Kidney tubule cell (primary cell): ENCODE results near the gene MRTFB.

Source experiments
- DNase-seq: peaks from one replicate; pipeline ENCODE4 v3.0.0-alpha.2; 2018; ENCODE audit warnings: low spot score

Gene MRTFB

GRCh38 chr16:14232106-14232864 is 161.2 kb downstream of the MRTFB start:
- no peak for DNase-seq

- no peak for DNase-seq
Observed at GRCh38 chr16:14236401-14236800, 165.3 kb downstream of the MRTFB start.

GRCh38 chr16:14238756-14239155 is 167.6 kb downstream of the MRTFB start:
- no peak for DNase-seq

DNA sequence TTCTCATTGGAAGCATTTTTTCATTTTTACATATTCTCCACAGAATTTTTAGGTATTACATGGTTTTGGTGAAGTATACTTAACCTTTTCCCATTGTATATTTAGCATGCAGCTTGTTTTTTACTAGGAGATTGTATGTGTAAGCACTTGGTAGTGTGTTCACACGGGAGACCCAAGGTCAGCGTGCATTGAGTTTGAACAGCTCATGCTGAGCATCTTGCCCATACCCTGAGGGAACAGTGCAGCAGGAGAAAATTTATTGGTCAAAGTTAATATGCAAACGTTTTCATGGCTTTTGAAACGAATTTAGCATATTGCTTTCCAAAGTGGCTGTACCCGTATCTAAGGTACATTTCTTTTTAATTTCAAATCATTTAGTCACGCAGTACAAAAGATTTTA is 168.7 kb downstream of the MRTFB start:
- DNase-seq, result no peak

- DNase-seq, result peak; percentile 22
Observed at GRCh38 chr16:14240219-14240843, 169.2 kb downstream of the MRTFB start.

- no peak for DNase-seq
Observed at GRCh38 chr16:14240964-14241363, 169.8 kb downstream of the MRTFB start.

- no peak for DNase-seq
Observed at GRCh38 chr16:14241631-14242030, 170.5 kb downstream of the MRTFB start.

- DNase-seq, result no peak
Observed at GRCh38 chr16:14242769-14243168, 171.7 kb downstream of the MRTFB start.

GRCh38 chr16:14244196-14245010 is 173.3 kb downstream of the MRTFB start:
- no peak for DNase-seq

GRCh38 chr16:14248791-14249190 is 177.7 kb downstream of the MRTFB start:
- no peak for DNase-seq

DNA sequence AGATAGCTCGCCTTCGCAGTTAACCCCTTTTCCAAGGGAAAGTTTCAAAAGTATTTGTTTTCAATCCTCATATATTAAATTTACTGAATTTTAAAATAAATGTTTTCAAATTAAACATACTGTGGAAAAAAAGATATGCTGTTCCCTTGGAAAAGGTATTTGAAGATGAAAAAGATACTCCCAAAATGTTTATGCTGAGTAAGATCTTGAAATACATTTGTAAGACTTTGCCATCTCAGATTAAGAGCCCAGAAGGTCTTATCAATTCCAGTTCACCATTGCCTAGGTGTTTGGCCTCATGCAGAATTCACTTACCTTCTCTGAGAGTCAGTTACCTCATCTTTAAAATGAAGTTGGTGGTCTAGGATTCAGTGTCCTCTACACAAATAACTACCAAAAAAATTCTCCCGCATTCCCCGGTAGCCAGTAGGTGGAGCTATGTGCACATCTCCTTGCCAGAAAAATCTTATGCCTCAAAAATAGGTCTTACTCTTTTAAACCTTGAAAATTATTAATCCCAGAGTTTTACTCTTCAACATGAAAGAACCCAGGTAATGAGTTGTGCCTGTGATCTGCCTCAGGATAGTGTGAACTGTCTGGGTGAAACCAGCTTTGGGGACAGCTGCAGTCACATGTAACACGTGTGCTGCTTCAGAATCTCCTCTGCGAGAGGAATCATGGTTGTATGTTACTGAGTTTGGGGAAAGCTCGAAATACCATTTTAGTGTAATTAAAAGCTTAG is 178.3 kb downstream of the MRTFB start:
- DNase-seq, result peak; percentile 52

GRCh38 chr16:14251419-14251818 is 180.3 kb downstream of the MRTFB start:
- no peak for DNase-seq

GRCh38 chr16:14252860-14253259 is 181.7 kb downstream of the MRTFB start:
- no peak for DNase-seq

DNA sequence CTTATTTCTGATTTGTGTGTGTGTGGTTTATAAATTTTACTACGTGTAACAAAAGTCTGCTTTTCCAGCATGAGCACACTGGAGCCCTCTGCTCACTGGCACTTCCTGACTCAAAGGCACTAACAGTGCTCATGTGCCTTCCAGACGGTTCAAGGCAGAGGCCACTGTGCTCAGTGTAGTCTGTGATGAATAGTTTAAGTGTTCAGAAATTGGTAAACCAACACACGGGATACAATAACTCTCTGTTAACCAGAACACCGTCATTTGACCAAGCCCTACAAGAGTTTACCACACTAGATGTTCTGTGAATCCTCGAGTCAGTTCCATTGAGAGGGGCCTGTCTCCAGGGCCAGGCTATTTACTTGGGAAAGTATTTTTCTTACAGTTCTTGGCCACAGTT is 191.9 kb downstream of the MRTFB start:
- no peak for DNase-seq

DNA sequence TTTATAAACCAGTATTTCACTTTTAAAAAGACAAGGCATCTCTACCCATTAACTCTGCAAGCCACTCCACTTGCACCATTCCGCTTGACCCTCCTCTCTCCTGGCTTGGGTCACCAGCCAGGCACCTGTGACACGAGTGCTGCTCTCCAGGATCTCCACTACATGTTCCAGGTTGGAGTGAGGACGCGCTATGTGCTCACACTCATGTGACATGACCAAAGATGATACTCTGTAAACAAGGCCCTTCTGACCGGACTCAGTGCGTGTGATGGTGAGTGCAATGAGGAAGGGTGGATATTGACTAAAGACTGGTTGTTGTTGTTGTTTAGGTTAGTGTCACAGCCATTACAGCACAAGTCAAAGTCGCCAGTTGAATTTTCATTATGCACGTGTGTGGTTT is 192.7 kb downstream of the MRTFB start:
- no peak for DNase-seq

GRCh38 chr16:14264327-14264943 is 193.3 kb downstream of the MRTFB start:
- no peak for DNase-seq

DNA sequence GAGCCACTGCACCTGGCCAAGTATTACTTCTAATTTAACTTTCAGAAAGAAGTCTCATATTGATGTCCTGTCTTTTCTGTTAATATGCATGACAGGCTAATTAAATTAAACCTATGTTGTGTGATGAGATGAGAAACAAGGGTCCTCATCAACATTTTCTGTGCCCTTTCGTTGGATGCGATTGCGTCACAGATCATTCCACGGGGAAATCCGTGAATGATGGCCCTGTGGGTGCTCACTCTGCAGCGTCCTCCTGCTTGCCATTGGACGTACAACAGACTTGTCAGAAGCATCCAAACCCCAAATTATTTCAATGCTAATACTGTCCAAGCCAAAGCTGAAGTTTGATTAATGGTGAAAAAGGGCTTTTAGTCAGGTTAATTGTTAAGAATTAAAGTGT is 197.0 kb downstream of the MRTFB start:
- no peak for DNase-seq

GRCh38 chr16:14275934-14276333 is 204.8 kb downstream of the MRTFB start:
- no peak for DNase-seq

- no peak for DNase-seq
Observed at GRCh38 chr16:14278749-14279148, 207.6 kb downstream of the MRTFB start.

GRCh38 chr16:14280541-14280940 is 209.4 kb downstream of the MRTFB start:
- no peak for DNase-seq

GRCh38 chr16:14283786-14284185 is 212.7 kb downstream of the MRTFB start:
- DNase-seq, result no peak

DNA sequence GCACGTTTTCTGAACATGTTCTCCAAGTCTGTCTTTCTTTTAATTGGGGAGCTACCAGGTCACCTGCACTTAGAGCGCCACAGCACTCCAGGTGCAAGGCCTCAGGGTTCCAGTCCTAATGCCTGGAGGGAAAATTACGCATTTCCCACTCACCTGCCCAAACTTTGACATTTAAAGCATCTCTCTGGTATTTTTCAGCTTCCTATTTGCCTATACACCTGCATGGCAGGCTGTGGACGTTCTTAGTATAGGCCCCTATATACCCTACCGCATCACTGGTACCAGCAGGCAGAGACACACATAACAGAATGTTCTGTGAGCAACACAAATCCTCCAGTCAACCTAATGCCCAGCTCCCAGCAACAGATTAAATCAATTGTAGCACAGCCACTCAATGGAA is 213.3 kb downstream of the MRTFB start:
- DNase-seq, result no peak
